Keratinocyte (primary cell): ENCODE results near the gene MAP2K5. TPM values are rescaled to one million over a fixed set of nuclear protein-coding genes. Genes with fewer than 3 reads are reported as not detected.

Source experiments
- DNase-seq: peaks from one replicate; pipeline ENCODE4 v3.0.0-alpha.2; 2011; ENCODE audit warnings: low read depth, missing footprints, low spot score
- FAIRE-seq: peaks from 2 replicates; lab custom pipeline; 2011; peaks lifted over from hg19 to GRCh38; lab: Jason Lieb, UNC
- H2AFZ ChIP-seq: 2 replicates; pipeline ENCODE4 v1.6.0; 2012; ENCODE audit warnings: low read length, control low read depth, inconsistent platforms; ENCODE audit not compliant: control insufficient read depth
- H3K27ac ChIP-seq: 2 replicates; pipeline ENCODE4 v1.5.1; 2011; ENCODE audit warnings: low read length; ENCODE audit not compliant: control insufficient read depth, insufficient read depth
- H3K27me3 ChIP-seq: 3 replicates; pipeline ENCODE4 v1.6.0; 2011; ENCODE audit warnings: low read length; ENCODE audit not compliant: control insufficient read depth, insufficient read depth; ENCODE audit errors: extremely low read depth
- H3K36me3 ChIP-seq, 2 experiments: 2 replicates in 1 of 2; 3 replicates in 1 of 2; pipeline ENCODE4 v1.5.1; 2011; ENCODE audit warnings: low read length in 2 of 2, mild to moderate bottlenecking in 1 of 2; ENCODE audit not compliant: control insufficient read depth in 2 of 2, insufficient read depth in 2 of 2; ENCODE audit errors: extremely low read depth in 1 of 2
- H3K4me1 ChIP-seq: 3 replicates; pipeline ENCODE4 v1.5.1; 2011; ENCODE audit warnings: low read length; ENCODE audit not compliant: control insufficient read depth, insufficient read depth; ENCODE audit errors: extremely low read depth
- H3K4me2 ChIP-seq: 3 replicates; pipeline ENCODE4 v1.6.0; 2011; ENCODE audit warnings: low read depth, low read length; ENCODE audit not compliant: control insufficient read depth, insufficient read depth; ENCODE audit errors: extremely low read depth
- H3K4me3 ChIP-seq, 3 experiments: fragments of 200-600 bp in 1 of 3; sonication (generic) in 1 of 3; 2 replicates in 2 of 3; 3 replicates in 1 of 3; pipeline ENCODE4 v1.5.1; 2011 to 2016; ENCODE audit warnings: low read length in 3 of 3, mild to moderate bottlenecking in 3 of 3, control low read depth in 2 of 3, inconsistent platforms in 1 of 3, low read depth in 1 of 3, mixed read lengths in 1 of 3, mixed run types in 1 of 3, moderate library complexity in 1 of 3; ENCODE audit not compliant: control insufficient read depth in 2 of 3, insufficient read depth in 2 of 3; ENCODE audit errors: extremely low read depth in 1 of 3
- H3K79me2 ChIP-seq: 2 replicates; pipeline ENCODE4 v1.6.0; 2012; ENCODE audit warnings: low read length; ENCODE audit not compliant: control insufficient read depth, insufficient read depth
- H3K9ac ChIP-seq: 3 replicates; pipeline ENCODE4 v1.6.0; 2011; ENCODE audit warnings: low read length; ENCODE audit not compliant: control insufficient read depth, insufficient read depth; ENCODE audit errors: extremely low read depth
- H3K9me1 ChIP-seq: 3 replicates; pipeline ENCODE4 v1.6.0; 2011; ENCODE audit warnings: low read length; ENCODE audit not compliant: control insufficient read depth, insufficient read depth; ENCODE audit errors: extremely low read depth
- H3K9me3 ChIP-seq: 2 replicates; pipeline ENCODE4 v1.5.1; 2012; ENCODE audit warnings: low read depth, low read length; ENCODE audit not compliant: control insufficient read depth
- H4K20me1 ChIP-seq: 3 replicates; pipeline ENCODE4 v1.6.0; 2011; ENCODE audit warnings: low read length; ENCODE audit not compliant: control insufficient read depth, insufficient read depth; ENCODE audit errors: extremely low read depth
- EZH2 ChIP-seq: IDR thresholded peaks from one replicate; pipeline ENCODE4 v1.6.1; 2012; ENCODE audit warnings: inconsistent platforms, mild to moderate bottlenecking, low read length, moderate library complexity
- dilution Hi-C: fragments of 300-500 bp; cut with MboI; formaldehyde crosslinking; loops from one replicate; pipeline ENCODE4 v1.7.0; 2020; ENCODE audit warnings: low sequenced_read_pairs; ENCODE audit not compliant: extremely low pct_ligation_motif_present
- polyA plus RNA-seq, 5 experiments: library from polyadenylated mRNA; depleted of rRNA in 3 of 5; stranded (reverse) in 3 of 5; stranded (forward) in 1 of 5; unstranded in 1 of 5; fragments of >200 nt; gene quantifications; 1 replicate in 1 of 5; 2 replicates in 3 of 5; 3 replicates in 1 of 5; pipeline versions ENCODE4 v1.2.1 to v1.2.3, GENCODE V29; 2011 to 2012; ENCODE audit warnings: missing spikeins in 2 of 5, low read depth in 1 of 5, low replicate concordance in 1 of 5
- TF ChIP-seq, protein P1 (sequence below), 3 experiments: IDR thresholded peaks in 1 of 3; conservative IDR thresholded peaks in 1 of 3; optimal IDR thresholded peaks in 1 of 3; 2 replicates in 2 of 3; 3 replicates in 1 of 3; pipeline versions ENCODE3 to v1.5.1; 2011; ENCODE audit warnings: low read length in 3 of 3, mild to moderate bottlenecking in 3 of 3, moderate library complexity in 2 of 3, control low read depth in 1 of 3, inconsistent platforms in 1 of 3; ENCODE audit not compliant: insufficient read depth in 2 of 3; ENCODE audit errors: extremely low read depth in 1 of 3

The MAP2K5 gene
- polyA plus RNA-seq, 1 donor (not counting 4 experiments of a cell fraction or from before 2014, with no cell fraction given), result 3.6 TPM

DNA sequence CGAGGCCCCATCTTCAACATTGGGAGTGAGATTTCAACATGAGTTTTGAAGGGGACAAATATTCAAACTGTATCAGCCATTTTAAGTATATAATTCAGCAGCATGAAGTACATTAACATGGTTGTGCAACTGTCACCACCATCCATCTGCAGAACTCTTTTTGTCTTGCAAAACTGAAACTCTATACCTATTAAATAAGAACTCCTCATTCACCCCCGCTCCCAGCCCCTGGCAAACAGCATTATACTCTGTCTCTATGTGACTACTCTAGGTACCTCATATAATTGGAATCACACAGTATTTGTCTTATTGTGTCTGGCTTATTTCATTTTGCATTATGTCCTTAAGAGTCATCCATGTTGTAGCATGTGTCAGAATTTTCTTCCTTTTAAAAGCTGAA is 110.1 kb downstream of the MAP2K5 start:
- Histone ChIP-seq H3K4me3 (no peak overlapping the region), H4K20me1 (no peaks in the 10 kb centered on the region), H3K9me1 (no peaks in the 10 kb centered on the region), H3K9ac (no peak overlapping the region), H3K36me3 (no peaks in the 10 kb centered on the region), H2AFZ (no peak overlapping the region), H3K4me2 (no peak overlapping the region), H3K9me3 (no peaks in the 10 kb centered on the region), H3K79me2 (no peaks in the 10 kb centered on the region), H3K4me1 (no peaks in the 10 kb centered on the region), H3K27ac (no peak overlapping the region), H3K27me3 (no peaks in the 10 kb centered on the region)
- DNase-seq (no peak), FAIRE-seq (no peak)
- dilution Hi-C loops, result no loop called here
- TF ChIP-seq, protein P1, sequence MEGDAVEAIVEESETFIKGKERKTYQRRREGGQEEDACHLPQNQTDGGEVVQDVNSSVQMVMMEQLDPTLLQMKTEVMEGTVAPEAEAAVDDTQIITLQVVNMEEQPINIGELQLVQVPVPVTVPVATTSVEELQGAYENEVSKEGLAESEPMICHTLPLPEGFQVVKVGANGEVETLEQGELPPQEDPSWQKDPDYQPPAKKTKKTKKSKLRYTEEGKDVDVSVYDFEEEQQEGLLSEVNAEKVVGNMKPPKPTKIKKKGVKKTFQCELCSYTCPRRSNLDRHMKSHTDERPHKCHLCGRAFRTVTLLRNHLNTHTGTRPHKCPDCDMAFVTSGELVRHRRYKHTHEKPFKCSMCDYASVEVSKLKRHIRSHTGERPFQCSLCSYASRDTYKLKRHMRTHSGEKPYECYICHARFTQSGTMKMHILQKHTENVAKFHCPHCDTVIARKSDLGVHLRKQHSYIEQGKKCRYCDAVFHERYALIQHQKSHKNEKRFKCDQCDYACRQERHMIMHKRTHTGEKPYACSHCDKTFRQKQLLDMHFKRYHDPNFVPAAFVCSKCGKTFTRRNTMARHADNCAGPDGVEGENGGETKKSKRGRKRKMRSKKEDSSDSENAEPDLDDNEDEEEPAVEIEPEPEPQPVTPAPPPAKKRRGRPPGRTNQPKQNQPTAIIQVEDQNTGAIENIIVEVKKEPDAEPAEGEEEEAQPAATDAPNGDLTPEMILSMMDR (optimal IDR thresholded peaks at IDR 0.05 in 1 of 3, IDR thresholded peaks at IDR 0.05 in 1 of 3, conservative IDR thresholded peaks at IDR 0.05 in 1 of 3; ENCODE audit: extremely low read depth in 1 of 3, insufficient read depth in 2 of 3, low read length in 3 of 3), result no peak
- TF ChIP-seq EZH2, result no peak

GRCh38 chr15:67660446-67660845 is 117.9 kb downstream of the MAP2K5 start:
- Histone ChIP-seq H3K9ac (no peak overlapping the region), H3K27me3 (no peaks in the 10 kb centered on the region), H4K20me1 (no peaks in the 10 kb centered on the region), H3K4me1 (no peaks in the 10 kb centered on the region), H3K9me3 (no peaks in the 10 kb centered on the region), H3K79me2 (no peaks in the 10 kb centered on the region), H3K4me2 (no peak overlapping the region), H2AFZ (no peak overlapping the region), H3K36me3 (no peaks in the 10 kb centered on the region), H3K9me1 (no peaks in the 10 kb centered on the region), H3K4me3 (no peak overlapping the region), H3K27ac (no peak overlapping the region)
- FAIRE-seq, result no peak
- DNase-seq, result no peak
- TF ChIP-seq, protein P1 (optimal IDR thresholded peaks at IDR 0.05 in 1 of 3, IDR thresholded peaks at IDR 0.05 in 1 of 3, conservative IDR thresholded peaks at IDR 0.05 in 1 of 3; ENCODE audit: extremely low read depth in 1 of 3, insufficient read depth in 2 of 3, low read length in 3 of 3), result no peak
- no peak for TF ChIP-seq EZH2
- dilution Hi-C loops, result no loop called here
